ENCODE measurements around the gene ABCC6. TPM values are rescaled to one million over a fixed set of nuclear protein-coding genes. Genes with fewer than 3 reads are reported as not detected.
"Not testable (repeated sequence)": the region's sequence is repeated elsewhere in the genome, so short reads cannot be mapped to it uniquely, and the experiment has no call there.

ABCC6 gene
- total and polyA plus RNA-seq, 2 donors (not counting 1 experiment from before 2014, with no cell fraction given): 0.27 TPM; not detected in 1

DNA sequence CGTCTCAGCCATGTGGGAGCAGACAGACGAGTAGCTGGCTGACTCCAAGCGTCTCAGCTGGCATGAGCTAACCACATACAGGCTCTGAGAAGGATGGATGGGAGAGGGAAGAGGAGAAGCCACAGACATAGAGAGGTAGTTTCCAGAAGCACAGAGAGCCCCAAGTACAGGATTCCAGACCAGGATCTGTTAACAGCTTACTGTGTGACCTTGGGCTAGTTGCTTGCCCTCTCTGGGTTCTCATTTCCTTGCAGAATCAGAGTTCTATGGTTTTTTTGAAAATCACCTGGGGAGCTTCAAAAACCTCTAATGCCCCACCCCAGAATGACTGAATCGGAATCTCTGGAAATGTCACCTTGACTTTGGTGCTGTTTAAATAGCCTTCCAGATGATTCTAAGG lies 60.2 kb downstream of the ABCC6 start:
- Histone ChIP-seq H2AFZ (ENCODE audit: insufficient read depth, low read depth, low read length, poor library complexity, severe bottlenecking) (no peak overlapping the region), H3K4me2 (replicated peaks; ENCODE audit: low read depth, low read length, poor library complexity, severe bottlenecking) (no peak overlapping the region), H3K4me3 (ENCODE audit: control extremely low read depth in 1 of 5, extremely low read depth in 1 of 5, insufficient read depth in 1 of 5, low read depth in 2 of 5, low read length in 4 of 5) (no peak overlapping the region), H3K9me3 (ENCODE audit: control extremely low read depth in 1 of 3, control insufficient read depth in 2 of 3, insufficient read depth in 1 of 3, low read length in 2 of 3) (peaks cover 4 to 30% (median 20%) of the 10 kb centered on the region in 3 donors), H3K79me2 (ENCODE audit: control insufficient read depth, insufficient read depth, low read length) (no peaks in the 10 kb centered on the region), H3K36me3 (replicated peaks in 1 of 2; ENCODE audit: control extremely low read depth in 1 of 2, control insufficient read depth in 1 of 2, extremely low read depth in 1 of 2, insufficient read depth in 2 of 2, low read length in 1 of 2) (no peaks in the 10 kb centered on the region), H3K9ac (ENCODE audit: low read length) (no peak overlapping the region), H3K27ac (ENCODE audit: low read length in 2 of 2) (no peak overlapping the region), H3K4me1 (ENCODE audit: control insufficient read depth in 2 of 2, insufficient read depth in 2 of 2, low read length in 2 of 2) (no peaks in the 10 kb centered on the region), H4K20me1 (ENCODE audit: control insufficient read depth, insufficient read depth, low read length, poor library complexity, severe bottlenecking) (no peaks in the 10 kb centered on the region), H3K27me3 (replicated peaks in 1 of 4; ENCODE audit: control extremely low read depth in 1 of 4, control insufficient read depth in 3 of 4, insufficient read depth in 4 of 4, low read length in 3 of 4) (no peaks in the 10 kb centered on the region)
- ChIA-PET CTCF (interaction anchor here (1.1 kb wide), 1 partner anchor 24 kb away, joined by 4 read pairs; no protein-coding TSS in a partner anchor), POLR2A (no interaction called here)
- H3K27ac Mint-ChIP-seq: no peak overlapping the region
- WGBS (ENCODE audit: insufficient coverage): 88% methylated on average over 4 of the region's 4 CpGs
- intact Hi-C loops (cut with micrococcal nuclease): no loop called here
- ATAC-seq (ENCODE audit: low read depth) (no peak), DNase-seq (no peak)
- H3K4me3 Mint-ChIP-seq: no peak overlapping the region
- no peaks in the 10 kb centered on the region for H3K4me1 Mint-ChIP-seq
- peaks cover 5% of the 10 kb centered on the region for H3K27me3 Mint-ChIP-seq
- TF ChIP-seq, protein P1, sequence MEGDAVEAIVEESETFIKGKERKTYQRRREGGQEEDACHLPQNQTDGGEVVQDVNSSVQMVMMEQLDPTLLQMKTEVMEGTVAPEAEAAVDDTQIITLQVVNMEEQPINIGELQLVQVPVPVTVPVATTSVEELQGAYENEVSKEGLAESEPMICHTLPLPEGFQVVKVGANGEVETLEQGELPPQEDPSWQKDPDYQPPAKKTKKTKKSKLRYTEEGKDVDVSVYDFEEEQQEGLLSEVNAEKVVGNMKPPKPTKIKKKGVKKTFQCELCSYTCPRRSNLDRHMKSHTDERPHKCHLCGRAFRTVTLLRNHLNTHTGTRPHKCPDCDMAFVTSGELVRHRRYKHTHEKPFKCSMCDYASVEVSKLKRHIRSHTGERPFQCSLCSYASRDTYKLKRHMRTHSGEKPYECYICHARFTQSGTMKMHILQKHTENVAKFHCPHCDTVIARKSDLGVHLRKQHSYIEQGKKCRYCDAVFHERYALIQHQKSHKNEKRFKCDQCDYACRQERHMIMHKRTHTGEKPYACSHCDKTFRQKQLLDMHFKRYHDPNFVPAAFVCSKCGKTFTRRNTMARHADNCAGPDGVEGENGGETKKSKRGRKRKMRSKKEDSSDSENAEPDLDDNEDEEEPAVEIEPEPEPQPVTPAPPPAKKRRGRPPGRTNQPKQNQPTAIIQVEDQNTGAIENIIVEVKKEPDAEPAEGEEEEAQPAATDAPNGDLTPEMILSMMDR (IDR thresholded peaks at IDR 0.05): no peak
- no peak for TF ChIP-seq EZH2 (IDR thresholded peaks at IDR 0.05; ENCODE audit: borderline replicate concordance, insufficient read depth, low read depth, low read length, poor library complexity, severe bottlenecking)
- H3K9me3 Mint-ChIP-seq (ENCODE audit: insufficient read depth): peaks cover 15% of the 10 kb centered on the region

DNA sequence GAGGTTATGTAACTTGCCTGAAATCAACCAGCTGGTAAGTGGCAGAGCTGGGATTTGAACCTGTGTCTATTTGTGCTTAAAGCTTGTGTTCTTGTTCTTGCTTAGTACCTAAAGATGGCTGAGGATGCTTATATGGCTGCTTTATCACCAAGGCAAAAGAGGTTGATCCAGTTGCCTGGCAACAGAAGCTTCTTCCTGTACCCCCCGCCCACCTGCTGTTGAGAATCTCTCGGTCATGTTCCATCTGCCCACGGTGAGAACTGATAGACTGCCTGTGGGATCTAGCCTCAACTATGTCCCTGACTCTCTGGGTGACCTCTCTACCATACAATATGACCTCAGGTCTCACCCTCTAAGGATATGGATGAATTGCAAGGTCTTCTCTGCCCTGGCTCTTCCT lies 60.7 kb downstream of the ABCC6 start:
- H3K9ac ChIP-seq (ENCODE audit: low read length): no peak overlapping the region
- H3K27ac Mint-ChIP-seq: no peak overlapping the region
- ChIA-PET POLR2A (no interaction called here), CTCF (no interaction called here)
- H3K36me3 ChIP-seq (replicated peaks in 1 of 2; ENCODE audit: control extremely low read depth in 1 of 2, control insufficient read depth in 1 of 2, extremely low read depth in 1 of 2, insufficient read depth in 2 of 2, low read length in 1 of 2): no peaks in the 10 kb centered on the region
- no peak overlapping the region for H3K4me3 ChIP-seq (ENCODE audit: control extremely low read depth in 1 of 5, extremely low read depth in 1 of 5, insufficient read depth in 1 of 5, low read depth in 2 of 5, low read length in 4 of 5)
- no peaks in the 10 kb centered on the region for H4K20me1 ChIP-seq (ENCODE audit: control insufficient read depth, insufficient read depth, low read length, poor library complexity, severe bottlenecking)
- H3K27me3 Mint-ChIP-seq: peaks cover 5% of the 10 kb centered on the region
- H3K4me2 ChIP-seq (replicated peaks; ENCODE audit: low read depth, low read length, poor library complexity, severe bottlenecking): no peak overlapping the region
- peaks cover 4 to 32% (median 25%) of the 10 kb centered on the region in 3 donors for H3K9me3 ChIP-seq (ENCODE audit: control extremely low read depth in 1 of 3, control insufficient read depth in 2 of 3, insufficient read depth in 1 of 3, low read length in 2 of 3)
- peaks cover 16% of the 10 kb centered on the region for H3K9me3 Mint-ChIP-seq (ENCODE audit: insufficient read depth)
- H2AFZ ChIP-seq (ENCODE audit: insufficient read depth, low read depth, low read length, poor library complexity, severe bottlenecking): no peak overlapping the region
- no peaks in the 10 kb centered on the region for H3K4me1 Mint-ChIP-seq
- H3K79me2 ChIP-seq (ENCODE audit: control insufficient read depth, insufficient read depth, low read length): no peaks in the 10 kb centered on the region
- H3K4me1 ChIP-seq (ENCODE audit: control insufficient read depth in 2 of 2, insufficient read depth in 2 of 2, low read length in 2 of 2): no peaks in the 10 kb centered on the region
- no peaks in the 10 kb centered on the region for H3K27me3 ChIP-seq (replicated peaks in 1 of 4; ENCODE audit: control extremely low read depth in 1 of 4, control insufficient read depth in 3 of 4, insufficient read depth in 4 of 4, low read length in 3 of 4)
- no peak overlapping the region for H3K4me3 Mint-ChIP-seq
- TF ChIP-seq, protein P1 (IDR thresholded peaks at IDR 0.05): no peak
- TF ChIP-seq EZH2 (IDR thresholded peaks at IDR 0.05; ENCODE audit: borderline replicate concordance, insufficient read depth, low read depth, low read length, poor library complexity, severe bottlenecking): no peak
- intact Hi-C loops (cut with micrococcal nuclease): no loop called here
- 54% methylated on average over 3 of the region's 3 CpGs for WGBS (ENCODE audit: insufficient coverage)
- no peak for ATAC-seq (ENCODE audit: low read depth)
- no peak overlapping the region for H3K27ac ChIP-seq (ENCODE audit: low read length in 2 of 2)
- no peak for DNase-seq

DNA sequence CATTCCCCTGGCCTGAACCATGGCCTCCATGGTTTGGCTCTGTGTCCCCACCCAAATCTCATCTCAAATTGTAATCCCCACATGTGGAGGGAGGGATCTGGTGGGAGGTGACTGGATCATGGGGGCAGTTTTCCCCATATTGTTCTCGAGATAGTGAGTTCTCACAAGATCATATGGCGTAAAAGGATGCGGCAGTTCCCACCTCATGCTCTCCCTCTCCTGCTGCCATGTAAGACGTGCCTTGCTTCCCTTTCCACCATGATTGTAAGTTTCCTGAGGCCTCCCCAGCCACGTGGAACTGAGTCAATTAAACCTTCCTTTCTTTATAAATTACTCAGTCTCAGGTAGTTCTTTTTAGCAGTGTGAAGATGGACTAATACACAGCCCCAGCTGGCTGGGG lies 61.5 kb downstream of the ABCC6 start:
- H3K27me3 Mint-ChIP-seq; ATAC-seq (ENCODE audit: low read depth); H3K4me3 Mint-ChIP-seq; H3K4me3 ChIP-seq (ENCODE audit: control extremely low read depth in 1 of 5, extremely low read depth in 1 of 5, insufficient read depth in 1 of 5, low read depth in 2 of 5, low read length in 4 of 5); intact Hi-C loops (cut with micrococcal nuclease); H3K4me1 Mint-ChIP-seq; H3K27ac Mint-ChIP-seq; H3K36me3 ChIP-seq (replicated peaks in 1 of 2; ENCODE audit: control extremely low read depth in 1 of 2, control insufficient read depth in 1 of 2, extremely low read depth in 1 of 2, insufficient read depth in 2 of 2, low read length in 1 of 2); DNase-seq; H4K20me1 ChIP-seq (ENCODE audit: control insufficient read depth, insufficient read depth, low read length, poor library complexity, severe bottlenecking); CTCF ChIA-PET; POLR2A ChIA-PET; H3K9ac ChIP-seq (ENCODE audit: low read length); H3K27me3 ChIP-seq (replicated peaks in 1 of 4; ENCODE audit: control extremely low read depth in 1 of 4, control insufficient read depth in 3 of 4, insufficient read depth in 4 of 4, low read length in 3 of 4); H3K79me2 ChIP-seq (ENCODE audit: control insufficient read depth, insufficient read depth, low read length); H2AFZ ChIP-seq (ENCODE audit: insufficient read depth, low read depth, low read length, poor library complexity, severe bottlenecking); H3K4me2 ChIP-seq (replicated peaks; ENCODE audit: low read depth, low read length, poor library complexity, severe bottlenecking); H3K27ac ChIP-seq (ENCODE audit: low read length in 2 of 2); H3K4me1 ChIP-seq (ENCODE audit: control insufficient read depth in 2 of 2, insufficient read depth in 2 of 2, low read length in 2 of 2): not testable (repeated sequence)
- 86% methylated on average over 3 of the region's 5 CpGs for WGBS (ENCODE audit: insufficient coverage)
- peaks cover 4 to 36% (median 26%) of the 10 kb centered on the region in 3 donors for H3K9me3 ChIP-seq (ENCODE audit: control extremely low read depth in 1 of 3, control insufficient read depth in 2 of 3, insufficient read depth in 1 of 3, low read length in 2 of 3)
- H3K9me3 Mint-ChIP-seq (ENCODE audit: insufficient read depth): peaks cover 21% of the 10 kb centered on the region
